Left cardiac atrium (tissue), 4 donors: ENCODE data around the gene SLC25A30. TPM values are rescaled to one million over a fixed set of nuclear protein-coding genes. Genes with fewer than 3 reads are reported as not detected.

Source experiments
- ATAC-seq, 2 donors: fragments of 200-7000 bp; cut with Tn5 transposase; one replicate each; pipeline ENCODE4 v1.9.1; 2020; ENCODE audit warnings: mild to moderate bottlenecking in 2 of 2, moderate library complexity in 2 of 2
- DNase-seq: peaks from one replicate; pipeline ENCODE4 v3.0.0-alpha.2; 2020
- intact Hi-C, 2 donors: fragments of 100-400 bp; cut with DNase I; formaldehyde crosslinking; loops; one replicate each; pipeline versions ENCODE4 v1.14.1 to v1.15.1; 2022 to 2023
- long read RNA-seq: library from polyadenylated mRNA; unstranded; transcript quantifications from one replicate; pipeline ENCODE4 v2.0.0, GENCODE V29; 2021
- total RNA-seq, 2 donors: library from RNA; stranded (reverse); fragmentation: NEBNext Ultra II Directional; extraction: Animal tissue kit (Norgen Biotek cat#: 25700); gene quantifications; one replicate each; pipeline ENCODE4 v1.2.1, GENCODE V29; 2021
- donor health status: DM: no; HTN: yes; CAD: no.
- donor health status: DM: no; HTN: yes; CAD: no; lungs with severe emphysema.
- donor health status: DM: yes; HTN: yes; CAD: no.
- donor health status: Dilated cardiomyopathy.

The SLC25A30 gene, protein sequence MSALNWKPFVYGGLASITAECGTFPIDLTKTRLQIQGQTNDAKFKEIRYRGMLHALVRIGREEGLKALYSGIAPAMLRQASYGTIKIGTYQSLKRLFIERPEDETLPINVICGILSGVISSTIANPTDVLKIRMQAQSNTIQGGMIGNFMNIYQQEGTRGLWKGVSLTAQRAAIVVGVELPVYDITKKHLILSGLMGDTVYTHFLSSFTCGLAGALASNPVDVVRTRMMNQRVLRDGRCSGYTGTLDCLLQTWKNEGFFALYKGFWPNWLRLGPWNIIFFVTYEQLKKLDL
- total RNA-seq: 10 to 100 TPM; 57.9 to 73.8 TPM
- long read RNA-seq, transcript SLC25A30-204 (10 exons, 3,670 nt): major isoform, 12 of 27 reads
- long read RNA-seq, partial matches to known transcripts: 5 of 27 reads
- long read RNA-seq, other reads (novel, unspliced or antisense): 10 of 27 reads

- ATAC-seq (peak; percentile 99), DNase-seq (peak; percentile 97)
- intact Hi-C loops: loop anchor here in 1 of 2 donors (5.0 kb wide), 1 partner anchor 49 kb away; no protein-coding TSS in a partner anchor
Measured at GRCh38 chr13:45417790-45418534, at the start of gene SLC25A30. Gene SLC25A30 (minus strand): TSS chr13:45418373. CDS start chr13:45411425, 6,948 bp downstream.

DNA sequence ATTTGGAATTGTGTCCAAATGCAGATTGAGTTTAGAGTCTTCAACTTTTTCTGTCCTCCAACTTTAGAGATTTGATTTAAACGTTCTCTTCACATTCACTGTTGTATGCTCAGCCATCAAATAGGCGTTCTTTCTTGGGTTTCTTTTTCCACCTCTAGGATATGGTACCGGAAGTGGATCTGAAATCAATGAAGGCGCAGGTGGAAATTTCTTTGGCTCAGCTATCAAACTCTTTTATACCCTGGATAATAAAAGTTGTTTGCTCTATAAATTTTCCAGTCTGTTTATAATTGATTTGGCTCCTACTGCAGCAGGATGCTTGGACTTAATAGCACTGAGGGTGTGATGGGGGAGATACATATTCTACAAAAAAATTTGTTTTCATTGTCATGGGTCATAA, 48.2 kb upstream of the SLC25A30 start:
- intact Hi-C loops: loop anchor here in 1 of 2 donors (5.0 kb wide), 1 partner anchor 49 kb away; the partner anchor contains the start of gene SLC25A30
- DNase-seq (no peak), ATAC-seq (no peak)

GRCh38 chr13:45464687-45465453, 46.7 kb upstream of the SLC25A30 start, which contains the start of gene COG3:
Gene COG3 (plus strand): TSS chr13:45464939. CDS start chr13:45465037, 98 bp downstream.
- DNase-seq: peak; percentile 96
- intact Hi-C loops: loop anchor here in 1 of 2 donors (5.0 kb wide), 2 partner anchors 48 to 93 kb away; partner anchors contain the start of gene SLC25A30
- peak; percentile 99 for ATAC-seq

- no peak for ATAC-seq
- DNase-seq: no peak
- intact Hi-C loops: loop anchor here in 1 of 2 donors (5.0 kb wide), 1 partner anchor 92 kb away; no protein-coding TSS in a partner anchor
Measured at GRCh38 chr13:45464141-45464686, 46.0 kb upstream of the SLC25A30 start.

- intact Hi-C loops: no loop called here
- DNase-seq (no peak), ATAC-seq (no peak)
Measured at GRCh38 chr13:45456196-45456972, 38.2 kb upstream of the SLC25A30 start.

- DNase-seq (no peak), ATAC-seq (no peak)
- intact Hi-C loops: no loop called here
Measured at GRCh38 chr13:45454204-45454603, 36.0 kb upstream of the SLC25A30 start.

DNA sequence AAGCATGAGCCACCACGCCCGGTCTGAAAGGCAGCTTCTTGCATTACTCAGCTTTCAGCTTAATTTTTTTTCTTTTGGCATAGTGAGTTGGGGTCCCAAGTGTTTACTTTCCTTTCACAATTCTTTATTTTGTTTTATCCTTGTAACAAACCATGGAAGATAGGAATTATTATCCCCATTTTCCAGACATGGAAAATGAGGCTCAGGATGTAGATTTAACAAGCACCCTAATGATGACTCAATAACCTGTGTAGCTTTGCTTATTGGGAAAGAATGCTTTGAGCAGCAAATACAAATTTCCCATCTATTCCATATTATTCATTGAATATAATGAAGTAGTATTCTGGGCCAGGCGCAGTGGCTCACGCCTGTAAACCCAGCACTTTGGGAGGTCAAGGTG, 33.1 kb upstream of the SLC25A30 start:
- ATAC-seq: no peak
- no peak for DNase-seq

DNA sequence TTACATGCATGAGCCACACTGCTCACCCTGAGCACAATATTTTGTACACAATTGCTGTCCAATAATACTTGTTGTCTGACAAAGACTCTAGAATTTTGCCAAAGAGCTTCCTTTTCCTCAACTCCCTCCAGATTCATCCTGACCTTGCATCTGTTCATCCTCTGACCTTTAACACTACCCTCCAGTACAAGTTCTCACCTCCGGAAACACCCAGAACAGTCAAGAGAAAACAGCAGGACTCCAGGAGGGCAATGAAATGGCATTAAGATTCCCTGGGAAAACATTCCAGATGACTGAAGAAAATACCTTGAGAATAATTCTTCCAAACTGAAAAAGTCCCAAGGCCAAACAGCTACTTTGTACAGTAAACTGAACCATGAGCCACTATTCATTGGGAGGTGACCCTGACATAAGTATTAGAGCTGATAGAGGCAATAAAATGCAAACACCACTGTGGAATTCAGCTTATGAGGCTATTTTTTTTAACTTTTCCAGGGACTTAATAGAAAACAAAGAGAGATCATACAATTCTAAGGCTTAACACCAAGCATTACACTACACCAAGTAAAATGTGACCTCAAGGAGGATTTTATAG, 30.9 kb upstream of the SLC25A30 start:
- intact Hi-C loops: no loop called here
- no peak for DNase-seq
- ATAC-seq: no peak

More for the DNA sequence above, 33.1 kb upstream of the SLC25A30 start:
- intact Hi-C loops: no loop called here

DNA sequence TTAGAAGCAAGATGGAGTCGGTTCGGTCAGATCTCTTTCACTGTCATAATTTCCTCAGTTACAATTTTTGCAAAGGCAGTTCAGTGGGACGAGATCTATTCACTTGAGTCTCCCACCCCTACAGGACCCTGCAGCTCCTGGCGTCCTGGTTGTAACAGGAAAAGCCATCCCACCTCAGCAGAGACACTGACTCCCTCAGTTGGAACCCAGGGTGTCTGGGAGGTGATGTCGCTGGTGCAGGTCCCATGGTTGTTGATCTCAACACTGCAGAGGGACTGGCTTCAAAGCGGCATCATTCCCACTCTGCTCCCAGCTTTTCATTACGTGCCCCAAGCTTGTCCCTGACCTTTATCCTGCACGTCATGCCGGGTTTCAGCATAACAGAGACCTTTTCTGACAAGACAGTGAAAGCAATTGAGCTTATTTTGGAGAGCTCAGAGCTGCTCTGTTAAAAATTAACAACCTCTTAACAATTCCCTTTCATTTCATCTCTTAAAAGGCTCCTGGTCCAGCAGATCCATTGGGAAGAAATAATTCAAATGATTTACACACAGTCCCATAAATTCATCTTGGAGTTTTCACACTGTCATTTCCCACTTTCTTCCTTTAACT, 29.0 kb upstream of the SLC25A30 start:
- DNase-seq: no peak
- ATAC-seq: no peak
- intact Hi-C loops: no loop called here

DNA sequence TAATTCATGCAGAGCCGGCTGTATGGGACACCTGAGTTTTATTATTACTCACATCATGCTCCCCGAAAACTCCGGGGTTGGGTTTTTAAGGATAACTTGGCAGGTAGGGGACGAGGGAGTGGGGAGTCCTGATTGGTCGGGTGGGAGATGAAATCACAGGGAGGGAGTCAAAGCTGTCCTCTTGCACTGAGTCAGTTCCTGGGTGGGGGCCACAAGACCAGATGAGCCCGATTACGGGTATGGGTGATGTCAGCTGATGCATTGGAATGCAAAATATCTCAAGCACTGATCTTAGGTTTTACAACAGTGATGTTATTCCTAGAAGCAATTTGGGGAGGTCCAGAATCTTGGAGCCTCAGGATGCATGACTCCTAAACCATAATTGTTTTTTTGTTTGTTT, 28.0 kb upstream of the SLC25A30 start:
- ATAC-seq (no peak), DNase-seq (no peak)
- intact Hi-C loops: no loop called here

DNA sequence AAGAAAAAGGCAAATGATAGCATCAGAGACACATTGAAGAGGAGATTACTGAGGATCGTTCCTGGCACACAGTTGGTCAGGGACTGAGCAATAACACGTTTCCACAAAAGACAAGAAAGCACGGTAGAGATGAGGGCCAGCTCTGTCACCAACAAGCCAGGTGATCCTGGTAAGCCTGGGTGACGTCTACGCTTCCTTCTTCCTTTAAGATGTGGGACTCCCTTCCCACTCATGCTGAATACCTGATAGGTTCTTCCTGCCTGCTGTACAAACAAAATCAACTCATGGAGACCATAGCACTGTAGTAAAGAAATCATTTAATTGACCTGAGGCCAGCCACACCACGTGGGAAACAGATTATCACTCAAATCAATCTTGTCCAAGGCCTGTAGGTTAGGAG, 26.9 kb upstream of the SLC25A30 start:
- ATAC-seq (no peak), DNase-seq (no peak)
- intact Hi-C loops: no loop called here

- intact Hi-C loops: no loop called here
- ATAC-seq (peak; percentile 46 to 52), DNase-seq (no peak)
Measured at GRCh38 chr13:45441633-45442032, 23.5 kb upstream of the SLC25A30 start.

GRCh38 chr13:45439781-45440462, 21.7 kb upstream of the SLC25A30 start:
- intact Hi-C loops: no loop called here
- DNase-seq: no peak
- no peak for ATAC-seq

DNA sequence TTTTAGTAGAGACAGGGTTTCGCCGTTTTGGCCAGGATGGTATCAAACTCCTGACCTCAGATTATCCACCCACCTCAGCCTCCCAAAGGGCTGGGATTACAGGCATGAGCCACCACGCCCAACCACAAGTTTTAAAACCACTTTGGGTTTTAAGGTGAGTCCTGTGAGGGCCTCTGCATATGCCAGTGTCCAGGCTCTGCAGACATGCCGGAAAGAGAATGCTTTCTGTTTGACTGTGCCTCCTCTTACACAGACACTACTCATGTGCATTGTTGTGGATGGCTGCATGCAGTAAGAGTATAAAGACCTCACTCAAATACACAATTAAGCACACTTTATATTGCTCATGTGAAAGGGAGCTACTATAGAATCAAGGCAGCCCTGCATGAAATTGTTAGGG, 20.8 kb upstream of the SLC25A30 start:
- intact Hi-C loops: no loop called here
- ATAC-seq (no peak), DNase-seq (no peak)

- ATAC-seq (no peak), DNase-seq (no peak)
- intact Hi-C loops: no loop called here
Measured at GRCh38 chr13:45437947-45438346, 19.8 kb upstream of the SLC25A30 start.

DNA sequence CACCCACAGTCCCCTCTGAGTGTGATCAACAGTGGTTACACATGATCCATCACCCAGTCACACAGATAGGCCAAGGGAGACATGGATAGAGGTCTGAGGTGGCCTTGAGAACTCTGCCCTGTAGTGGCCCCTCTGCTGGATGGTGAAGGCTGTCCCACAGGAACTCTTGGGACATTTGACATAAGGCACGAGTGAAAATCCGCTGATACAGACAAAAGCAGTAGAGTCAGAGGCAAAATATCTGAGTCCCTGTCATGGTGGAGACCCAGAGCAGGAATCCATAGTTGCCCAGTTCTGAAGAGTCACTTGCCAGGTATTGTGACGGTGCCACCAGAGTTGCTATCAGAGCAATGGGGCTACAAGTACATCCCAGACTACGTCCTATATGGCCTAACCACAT, 18.8 kb upstream of the SLC25A30 start:
- ATAC-seq (no peak), DNase-seq (no peak)
- intact Hi-C loops: no loop called here

- ATAC-seq: no peak
- DNase-seq: no peak
- intact Hi-C loops: no loop called here
Measured at GRCh38 chr13:45436332-45436731, 18.2 kb upstream of the SLC25A30 start.
